GM10248 (cell line): Measurements from ENCODE around the gene FHIT.
"Not testable (repeated sequence)": the region's sequence is repeated elsewhere in the genome, so short reads cannot be mapped to it uniquely, and the experiment has no call there.

Experiments used
- CTCF ChIA-PET: fragments of 300-600 bp; sonication (Branson Sonifier 250); formaldehyde crosslinking; extraction: SDS; loops from one replicate; lab custom pipeline; 2021; ENCODE audit warnings: antibody characterized with exemption; lab: Yijun Ruan, JAX
- POLR2A ChIA-PET: fragments of 350-650 bp; sonication (Branson Sonifier 250); formaldehyde crosslinking; extraction: SDS; loops from one replicate; lab custom pipeline; 2020; ENCODE audit warnings: antibody characterized with exemption; lab: Yijun Ruan, JAX
- DNase-seq: peaks from one replicate; pipeline ENCODE4 v3.0.0; 2012; ENCODE audit errors: extremely low spot score
- CTCF ChIP-seq: IDR thresholded peaks from 2 replicates; pipeline ENCODE4 v1.5.1; 2012; ENCODE audit warnings: mild to moderate bottlenecking, low read depth; ENCODE audit errors: extremely low read depth, missing control alignments, control extremely low read depth

Gene FHIT

GRCh38 chr3:61031503-61031902 is 219.7 kb downstream of the FHIT start:
- POLR2A ChIA-PET: no interaction called here
- DNase-seq: no peak
- no peak for TF ChIP-seq CTCF
- CTCF ChIA-PET: interaction anchor here (1.0 kb wide), 1 partner anchor 29 kb away, joined by 5 read pairs; no protein-coding TSS in a partner anchor

- CTCF ChIA-PET: no interaction called here
- DNase-seq: no peak
- POLR2A ChIA-PET: no interaction called here
Observed at GRCh38 chr3:61030469-61031035, 220.7 kb downstream of the FHIT start.

GRCh38 chr3:61029194-61029593 is 222.1 kb downstream of the FHIT start:
- no peak for TF ChIP-seq CTCF
- DNase-seq: no peak
- ChIA-PET CTCF (no interaction called here), POLR2A (no interaction called here)

More at GRCh38 chr3:61030469-61031035, 220.7 kb downstream of the FHIT start:
- TF ChIP-seq CTCF: no peak

- no peak for TF ChIP-seq CTCF
- CTCF ChIA-PET: no interaction called here
- POLR2A ChIA-PET: no interaction called here
- DNase-seq: no peak
Observed at GRCh38 chr3:61018807-61019206, 232.4 kb downstream of the FHIT start.

GRCh38 chr3:61017028-61017427 is 234.2 kb downstream of the FHIT start:
- CTCF ChIA-PET: interaction anchor here (0.8 to 2.5 kb wide), 3 partner anchors 9 to 16 kb away, joined by 3 to 5 read pairs (median 4); no protein-coding TSS in a partner anchor
- DNase-seq, POLR2A ChIA-PET: not testable (repeated sequence)

- DNase-seq: no peak
- ChIA-PET POLR2A (no interaction called here), CTCF (interaction anchor here (1.7 to 2.5 kb wide), 2 partner anchors 11 to 14 kb away, joined by 4 to 5 read pairs; no protein-coding TSS in a partner anchor)
- TF ChIP-seq CTCF: no peak
Observed at GRCh38 chr3:61015859-61016258, 235.4 kb downstream of the FHIT start.

- ChIA-PET POLR2A (no interaction called here), CTCF (interaction anchor here (1.1 to 2.5 kb wide), 3 partner anchors 11 to 16 kb away, joined by 4 to 5 read pairs (median 5); no protein-coding TSS in a partner anchor)
- no peak for DNase-seq
- no peak for TF ChIP-seq CTCF
Observed at GRCh38 chr3:61015408-61015807, 235.8 kb downstream of the FHIT start.
